NCI-H2227 (cell line): ENCODE data around the gene KIAA0825.
"Not testable (repeated sequence)": the region's sequence is repeated elsewhere in the genome, so short reads cannot be mapped to it uniquely, and the experiment has no call there.

ENCODE experiments used
- DNase-seq: peaks from one replicate; lab custom pipeline; 2025; ENCODE audit not compliant: unreplicated experiment; lab: John Stamatoyannopoulos, UW

The KIAA0825 gene

GRCh38 chr5:94184870-94185269, 433.5 kb downstream of the KIAA0825 start:
- DNase-seq = no peak

- DNase-seq = no peak
Observed at GRCh38 chr5:94181895-94182294, 436.5 kb downstream of the KIAA0825 start.

- no peak for DNase-seq
Observed at GRCh38 chr5:94180761-94181160, 437.6 kb downstream of the KIAA0825 start.

- DNase-seq = no peak
Observed at GRCh38 chr5:94175912-94176311, 442.5 kb downstream of the KIAA0825 start.

GRCh38 chr5:94174748-94175411, 443.5 kb downstream of the KIAA0825 start:
- DNase-seq = peak; percentile 68

- DNase-seq = no peak
Observed at GRCh38 chr5:94173100-94173499, 445.3 kb downstream of the KIAA0825 start.

- not testable (repeated sequence) for DNase-seq
Observed at GRCh38 chr5:94171070-94171469, 447.3 kb downstream of the KIAA0825 start.

- DNase-seq = not testable (repeated sequence)
Observed at GRCh38 chr5:94170158-94170557, 448.2 kb downstream of the KIAA0825 start.

- no peak for DNase-seq
Observed at GRCh38 chr5:94168151-94168550, 450.3 kb downstream of the KIAA0825 start.

- no peak for DNase-seq
Observed at GRCh38 chr5:94161801-94162200, 456.6 kb downstream of the KIAA0825 start.

GRCh38 chr5:94159144-94159543, 459.3 kb downstream of the KIAA0825 start:
- no peak for DNase-seq

- no peak for DNase-seq
Observed at GRCh38 chr5:94157704-94158539, 460.5 kb downstream of the KIAA0825 start.

GRCh38 chr5:94154672-94155071, 463.7 kb downstream of the KIAA0825 start:
- DNase-seq = no peak

- DNase-seq = no peak
Observed at GRCh38 chr5:94153736-94154450, 464.5 kb downstream of the KIAA0825 start.

GRCh38 chr5:94143621-94144020, 474.8 kb downstream of the KIAA0825 start:
- DNase-seq = not testable (repeated sequence)

GRCh38 chr5:94140300-94140699, 478.1 kb downstream of the KIAA0825 start:
- no peak for DNase-seq

- no peak for DNase-seq
Observed at GRCh38 chr5:94130077-94130476, 488.3 kb downstream of the KIAA0825 start.

GRCh38 chr5:94125107-94125506, 493.3 kb downstream of the KIAA0825 start:
- DNase-seq = no peak

GRCh38 chr5:94116317-94116716, 502.1 kb downstream of the KIAA0825 start:
- not testable (repeated sequence) for DNase-seq

- DNase-seq = no peak
Observed at GRCh38 chr5:94113087-94113486, 505.3 kb downstream of the KIAA0825 start.

GRCh38 chr5:94111209-94112004, 507.0 kb downstream of the KIAA0825 start:
- peak; percentile 96 for DNase-seq
